GM18520 (cell line): ENCODE results near the gene SLC34A1.
"Not testable (repeated sequence)": the region's sequence is repeated elsewhere in the genome, so short reads cannot be mapped to it uniquely, and the experiment has no call there.

Source experiments
- ATAC-seq: cut with Tn5 transposase; IDR thresholded peaks from one replicate; pipeline ENCODE4 v1.9.1; 2021; ENCODE audit not compliant: unreplicated experiment

SLC34A1 gene

GRCh38 chr5:177405312-177405711 lies 21.1 kb downstream of the SLC34A1 start:
- ATAC-seq, result no peak

- no peak for ATAC-seq
Observed at GRCh38 chr5:177405805-177406204, 21.6 kb downstream of the SLC34A1 start.

GRCh38 chr5:177409043-177409801 lies 25.0 kb downstream of the SLC34A1 start, which contains the start of gene F12:
TSS of gene F12 (minus strand) at chr5:177409564. CDS start at chr5:177409527, 37 bp downstream.
- no peak for ATAC-seq

- ATAC-seq, result no peak
Observed at GRCh38 chr5:177410575-177410974, 26.3 kb downstream of the SLC34A1 start.

- peak; percentile 79 for ATAC-seq
Observed at GRCh38 chr5:177412603-177413233, 28.5 kb downstream of the SLC34A1 start.

- no peak for ATAC-seq
Observed at GRCh38 chr5:177414481-177414880, 30.2 kb downstream of the SLC34A1 start.

GRCh38 chr5:177417081-177417480 lies 32.8 kb downstream of the SLC34A1 start:
- not testable (repeated sequence) for ATAC-seq

- ATAC-seq, result no peak
Observed at GRCh38 chr5:177419046-177419445, 34.8 kb downstream of the SLC34A1 start.

- ATAC-seq, result not testable (repeated sequence)
Observed at GRCh38 chr5:177420472-177420871, 36.2 kb downstream of the SLC34A1 start.

GRCh38 chr5:177421062-177421798 lies 37.0 kb downstream of the SLC34A1 start:
- no peak for ATAC-seq

GRCh38 chr5:177423671-177424070 lies 39.4 kb downstream of the SLC34A1 start:
- no peak for ATAC-seq

GRCh38 chr5:177425196-177425800 lies 41.1 kb downstream of the SLC34A1 start:
- ATAC-seq, result no peak

GRCh38 chr5:177425801-177426565 lies 41.7 kb downstream of the SLC34A1 start:
- peak; percentile 68 for ATAC-seq

GRCh38 chr5:177426566-177427210 lies 42.5 kb downstream of the SLC34A1 start, which contains the start of gene GRK6:
TSS of gene GRK6 (plus strand) at chr5:177426676. CDS start at chr5:177426846, 170 bp downstream.
- ATAC-seq, result peak; percentile 2

- ATAC-seq, result no peak
Observed at GRCh38 chr5:177427211-177427822, 43.1 kb downstream of the SLC34A1 start.

GRCh38 chr5:177427919-177428573 lies 43.8 kb downstream of the SLC34A1 start:
- no peak for ATAC-seq

GRCh38 chr5:177428574-177429217 lies 44.5 kb downstream of the SLC34A1 start:
- no peak for ATAC-seq

GRCh38 chr5:177429248-177430040 lies 45.2 kb downstream of the SLC34A1 start:
- no peak for ATAC-seq
